ENCODE results near the gene EYA2.

DNA sequence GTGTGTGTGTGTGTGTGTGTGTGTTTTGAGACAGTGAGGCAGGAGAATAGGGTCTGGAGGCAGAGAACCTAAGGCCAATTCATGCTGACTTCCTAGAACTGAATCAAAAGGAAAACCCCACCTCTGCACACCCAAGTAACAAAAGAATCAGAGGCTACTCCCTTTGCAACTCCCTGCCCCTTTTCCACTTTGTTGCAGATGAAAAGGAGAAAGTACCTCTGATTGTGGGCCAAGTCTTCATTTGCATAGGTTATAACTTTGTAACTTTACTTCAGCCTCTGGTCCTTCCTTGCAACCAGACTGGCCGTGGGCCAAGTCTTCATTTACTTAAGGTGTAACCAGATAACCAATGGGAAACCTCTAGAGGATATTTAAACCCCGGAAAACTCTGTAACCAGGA lies 168.8 kb downstream of the EYA2 start:
- TF ChIP-seq, protein P1, sequence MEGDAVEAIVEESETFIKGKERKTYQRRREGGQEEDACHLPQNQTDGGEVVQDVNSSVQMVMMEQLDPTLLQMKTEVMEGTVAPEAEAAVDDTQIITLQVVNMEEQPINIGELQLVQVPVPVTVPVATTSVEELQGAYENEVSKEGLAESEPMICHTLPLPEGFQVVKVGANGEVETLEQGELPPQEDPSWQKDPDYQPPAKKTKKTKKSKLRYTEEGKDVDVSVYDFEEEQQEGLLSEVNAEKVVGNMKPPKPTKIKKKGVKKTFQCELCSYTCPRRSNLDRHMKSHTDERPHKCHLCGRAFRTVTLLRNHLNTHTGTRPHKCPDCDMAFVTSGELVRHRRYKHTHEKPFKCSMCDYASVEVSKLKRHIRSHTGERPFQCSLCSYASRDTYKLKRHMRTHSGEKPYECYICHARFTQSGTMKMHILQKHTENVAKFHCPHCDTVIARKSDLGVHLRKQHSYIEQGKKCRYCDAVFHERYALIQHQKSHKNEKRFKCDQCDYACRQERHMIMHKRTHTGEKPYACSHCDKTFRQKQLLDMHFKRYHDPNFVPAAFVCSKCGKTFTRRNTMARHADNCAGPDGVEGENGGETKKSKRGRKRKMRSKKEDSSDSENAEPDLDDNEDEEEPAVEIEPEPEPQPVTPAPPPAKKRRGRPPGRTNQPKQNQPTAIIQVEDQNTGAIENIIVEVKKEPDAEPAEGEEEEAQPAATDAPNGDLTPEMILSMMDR (IDR thresholded peaks at IDR 0.05): no peak
- no peak for TF ChIP-seq POLR2AphosphoS5 (IDR thresholded peaks at IDR 0.05)
- no peak for TF ChIP-seq POLR2A (IDR thresholded peaks at IDR 0.05)

Measured in breast epithelium (tissue), 3 donors.